Fibroblast of lung (primary cell): Measurements from ENCODE around the gene GDF15. TPM values are rescaled to one million over a fixed set of nuclear protein-coding genes. Genes with fewer than 3 reads are reported as not detected.

Experiments
- DNase-seq, 2 donors: peaks; one replicate each; pipeline versions ENCODE4 v3.0.0 to v3.0.0-alpha.2; 2010; ENCODE audit warnings: low read depth in 2 of 2
- H2AFZ ChIP-seq: 2 replicates; pipeline ENCODE4 v1.5.1; 2012; ENCODE audit warnings: low read length, control low read depth, inconsistent platforms
- H3K27ac ChIP-seq: 2 replicates; pipeline ENCODE4 v1.5.1; 2011; ENCODE audit warnings: low read length, control low read depth; ENCODE audit not compliant: insufficient read depth
- H3K27me3 ChIP-seq: 2 replicates; pipeline ENCODE4 v1.5.1; 2011; ENCODE audit warnings: mild to moderate bottlenecking, low read length; ENCODE audit not compliant: control insufficient read depth, insufficient read depth
- H3K36me3 ChIP-seq: 2 replicates; pipeline ENCODE4 v1.5.1; 2011; ENCODE audit warnings: low read length; ENCODE audit not compliant: control insufficient read depth, insufficient read depth
- H3K4me1 ChIP-seq: 2 replicates; pipeline ENCODE4 v1.5.1; 2011; ENCODE audit warnings: low read length; ENCODE audit not compliant: control insufficient read depth, insufficient read depth; ENCODE audit errors: extremely low read depth
- H3K4me2 ChIP-seq: 2 replicates; pipeline ENCODE4 v1.5.1; 2011; ENCODE audit warnings: low read length, control low read depth; ENCODE audit not compliant: insufficient read depth; ENCODE audit errors: extremely low read depth
- H3K4me3 ChIP-seq, 4 experiments: fragments of 200-600 bp in 1 of 4; sonication (generic) in 1 of 4; replicated peaks in 1 of 4; 2 replicates each; pipeline ENCODE4 v1.5.1; 2011 to 2016; ENCODE audit warnings: low read length in 4 of 4, low read depth in 3 of 4, mild to moderate bottlenecking in 3 of 4, control low read depth in 2 of 4, inconsistent platforms in 1 of 4, mixed read lengths in 1 of 4; ENCODE audit not compliant: insufficient read depth in 1 of 4; ENCODE audit errors: control extremely low read depth in 1 of 4
- H3K79me2 ChIP-seq: 2 replicates; pipeline ENCODE4 v1.5.1; 2012; ENCODE audit warnings: mild to moderate bottlenecking, low read length, inconsistent platforms; ENCODE audit not compliant: control insufficient read depth, insufficient read depth
- H3K9ac ChIP-seq: 2 replicates; pipeline ENCODE4 v1.5.1; 2011; ENCODE audit warnings: mild to moderate bottlenecking, low read length, control low read depth; ENCODE audit not compliant: insufficient read depth
- H3K9me3 ChIP-seq: 2 replicates; pipeline ENCODE4 v1.5.1; 2012; ENCODE audit warnings: low read depth, low read length; ENCODE audit not compliant: control insufficient read depth, insufficient read depth
- H4K20me1 ChIP-seq: 2 replicates; pipeline ENCODE4 v1.5.1; 2011; ENCODE audit warnings: low read length; ENCODE audit not compliant: control insufficient read depth, insufficient read depth; ENCODE audit errors: extremely low read depth
- CTCF ChIP-seq, 2 donors: IDR thresholded peaks in 1 of 2; conservative IDR thresholded peaks in 1 of 2; 1 replicate in 1 of 2; 2 replicates in 1 of 2; pipeline ENCODE4 v1.5.1; 2011 to 2012; ENCODE audit warnings: low read length in 2 of 2, control low read depth in 1 of 2, inconsistent platforms in 1 of 2, low read depth in 1 of 2, mild to moderate bottlenecking in 1 of 2
- EZH2 ChIP-seq: IDR thresholded peaks from 2 replicates; pipeline ENCODE4 v1.5.1; 2012; ENCODE audit warnings: low read length, control low read depth, mild to moderate bottlenecking; ENCODE audit errors: missing control alignments
- polyA plus RNA-seq, 2 donors: library from polyadenylated mRNA; depleted of rRNA in 1 of 2; stranded (reverse) in 1 of 2; unstranded in 1 of 2; fragments of >200 nt; gene quantifications; 2 replicates each; pipeline ENCODE4 v1.2.1, GENCODE V29; 2011 to 2012; ENCODE audit warnings: missing spikeins in 1 of 2
- total RNA-seq: library from RNA; depleted of rRNA; stranded (reverse); fragments of >200 nt; gene quantifications from 2 replicates; pipeline ENCODE4 v1.2.1, GENCODE V29; 2014

GDF15 gene
- total and polyA plus RNA-seq, 2 donors (not counting 1 experiment from before 2014, with no cell fraction given): 8.6 to 140 TPM

GRCh38 chr19:18427743-18428113 lies 41.8 kb downstream of the GDF15 start:
- peaks cover 44% of the 10 kb centered on the region for H3K79me2 ChIP-seq

GRCh38 chr19:18428173-18428786 lies 42.3 kb downstream of the GDF15 start:
- H3K9me3 ChIP-seq: no peaks in the 10 kb centered on the region
- peaks cover 9% of the 10 kb centered on the region for H3K36me3 ChIP-seq
- H3K4me3 ChIP-seq: no peak overlapping the region
- peaks cover 34% of the 10 kb centered on the region for H3K4me1 ChIP-seq
- H3K4me2 ChIP-seq: peak overlapping the region; percentile 59
- no peak for TF ChIP-seq EZH2
- no peak for TF ChIP-seq CTCF (conservative IDR thresholded peaks at IDR 0.05 in 1 of 2, IDR thresholded peaks at IDR 0.05 in 1 of 2; ENCODE audit: low read depth in 1 of 2, low read length in 2 of 2)
- DNase-seq: no peak
- no peaks in the 10 kb centered on the region for H3K27me3 ChIP-seq
- peak overlapping the region; percentile 79 for H3K27ac ChIP-seq
- H4K20me1 ChIP-seq: no peaks in the 10 kb centered on the region
- H2AFZ ChIP-seq: no peak overlapping the region
- H3K9ac ChIP-seq: peak overlapping the region; percentile 80
- H3K79me2 ChIP-seq: peaks cover 38% of the 10 kb centered on the region

More at GRCh38 chr19:18427743-18428113, 41.8 kb downstream of the GDF15 start:
- H3K9ac ChIP-seq: no peak overlapping the region
- H3K4me2 ChIP-seq: no peak overlapping the region
- TF ChIP-seq CTCF (conservative IDR thresholded peaks at IDR 0.05 in 1 of 2, IDR thresholded peaks at IDR 0.05 in 1 of 2; ENCODE audit: low read depth in 1 of 2, low read length in 2 of 2) (no peak), EZH2 (no peak)
- H3K36me3 ChIP-seq: peaks cover 10% of the 10 kb centered on the region
- no peak overlapping the region for H2AFZ ChIP-seq
- H3K4me1 ChIP-seq: peaks cover 31% of the 10 kb centered on the region
- H3K4me3 ChIP-seq: no peak overlapping the region
- DNase-seq: no peak
- H3K9me3 ChIP-seq: no peaks in the 10 kb centered on the region
- H3K27me3 ChIP-seq: no peaks in the 10 kb centered on the region
- H3K27ac ChIP-seq: no peak overlapping the region
- no peaks in the 10 kb centered on the region for H4K20me1 ChIP-seq

GRCh38 chr19:18428787-18429674 lies 43.1 kb downstream of the GDF15 start:
- Histone ChIP-seq H3K9ac (peak overlapping the region; percentile 80), H3K4me1 (peaks cover 34% of the 10 kb centered on the region)

More at GRCh38 chr19:18428787-18429674, 43.1 kb downstream of the GDF15 start:
- Histone ChIP-seq H3K4me2 (peak overlapping the region; percentile 59), H4K20me1 (no peaks in the 10 kb centered on the region), H3K4me3 (peak overlapping the region in 2 of 4 experiments; percentile 19 to 44), H3K36me3 (peaks cover 9% of the 10 kb centered on the region), H3K79me2 (peaks cover 31% of the 10 kb centered on the region), H2AFZ (no peak overlapping the region), H3K27ac (peak overlapping the region; percentile 79), H3K9me3 (no peaks in the 10 kb centered on the region), H3K27me3 (no peaks in the 10 kb centered on the region)
- TF ChIP-seq CTCF (conservative IDR thresholded peaks at IDR 0.05 in 1 of 2, IDR thresholded peaks at IDR 0.05 in 1 of 2; ENCODE audit: low read depth in 1 of 2, low read length in 2 of 2): peak in 1 of 2 donors; percentile 1
- TF ChIP-seq EZH2: no peak
- DNase-seq: peak; percentile 79 to 82
